A172 (cell line): ENCODE data around the gene SLC22A17. TPM values are rescaled to one million over a fixed set of nuclear protein-coding genes. Genes with fewer than 3 reads are reported as not detected.
"Not testable (repeated sequence)": the region's sequence is repeated elsewhere in the genome, so short reads cannot be mapped to it uniquely, and the experiment has no call there.

Source experiments
- DNase-seq: peaks from one replicate; pipeline ENCODE4 v3.0.0-alpha.2; 2015; ENCODE audit warnings: low spot score
- total RNA-seq: library from RNA; depleted of rRNA; stranded (reverse); fragments of >200 nt; shearing (Covaris generic); gene quantifications from 2 replicates; pipeline ENCODE4 v1.2.3, GENCODE V29; 2014

SLC22A17 gene
- total RNA-seq, 1 experiment from 2014 or later = 10.3 TPM

DNA sequence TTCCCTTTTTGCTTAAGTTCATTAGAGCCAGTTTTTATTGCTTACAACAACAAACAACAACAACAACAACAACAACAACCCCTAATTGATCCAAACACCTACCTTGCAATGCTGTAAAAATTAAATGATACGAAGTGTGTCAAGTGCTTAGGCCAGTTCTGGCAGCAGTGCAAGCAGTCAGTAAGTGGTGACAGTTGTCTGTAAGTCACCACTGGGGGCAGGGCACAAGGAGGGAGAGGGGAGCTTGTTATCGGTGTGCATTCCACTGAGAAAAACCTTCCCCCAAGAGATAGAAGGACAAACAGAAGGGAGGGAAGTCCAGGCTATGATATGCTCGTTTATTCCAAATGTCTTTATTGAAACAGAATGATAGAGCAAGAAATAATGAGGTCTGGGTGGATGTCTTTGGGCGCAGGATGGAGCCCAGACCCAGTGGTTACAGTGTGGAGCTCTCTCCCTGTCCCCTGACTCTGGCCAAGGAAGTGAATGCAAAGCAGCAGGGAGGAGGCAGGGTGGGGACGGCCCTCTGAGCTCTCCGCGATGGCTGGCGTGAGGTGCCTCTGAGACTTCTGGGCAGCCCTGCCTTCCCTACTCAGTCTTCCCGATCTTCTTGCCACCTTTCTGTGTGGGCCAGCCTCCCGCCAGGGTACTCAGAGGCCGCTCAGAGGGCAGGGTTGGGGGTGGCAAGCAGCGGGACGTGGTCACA, 6.5 kb downstream of the SLC22A17 start:
- no peak for DNase-seq

GRCh38 chr14:23344481-23344880, 8.2 kb downstream of the SLC22A17 start:
- DNase-seq = no peak

- DNase-seq = no peak
Observed at GRCh38 chr14:23339506-23340268, 13.0 kb downstream of the SLC22A17 start.

GRCh38 chr14:23335623-23336022, 17.1 kb downstream of the SLC22A17 start:
- no peak for DNase-seq

- DNase-seq = peak; percentile 48
Observed at GRCh38 chr14:23327947-23328744, 24.5 kb downstream of the SLC22A17 start.

DNA sequence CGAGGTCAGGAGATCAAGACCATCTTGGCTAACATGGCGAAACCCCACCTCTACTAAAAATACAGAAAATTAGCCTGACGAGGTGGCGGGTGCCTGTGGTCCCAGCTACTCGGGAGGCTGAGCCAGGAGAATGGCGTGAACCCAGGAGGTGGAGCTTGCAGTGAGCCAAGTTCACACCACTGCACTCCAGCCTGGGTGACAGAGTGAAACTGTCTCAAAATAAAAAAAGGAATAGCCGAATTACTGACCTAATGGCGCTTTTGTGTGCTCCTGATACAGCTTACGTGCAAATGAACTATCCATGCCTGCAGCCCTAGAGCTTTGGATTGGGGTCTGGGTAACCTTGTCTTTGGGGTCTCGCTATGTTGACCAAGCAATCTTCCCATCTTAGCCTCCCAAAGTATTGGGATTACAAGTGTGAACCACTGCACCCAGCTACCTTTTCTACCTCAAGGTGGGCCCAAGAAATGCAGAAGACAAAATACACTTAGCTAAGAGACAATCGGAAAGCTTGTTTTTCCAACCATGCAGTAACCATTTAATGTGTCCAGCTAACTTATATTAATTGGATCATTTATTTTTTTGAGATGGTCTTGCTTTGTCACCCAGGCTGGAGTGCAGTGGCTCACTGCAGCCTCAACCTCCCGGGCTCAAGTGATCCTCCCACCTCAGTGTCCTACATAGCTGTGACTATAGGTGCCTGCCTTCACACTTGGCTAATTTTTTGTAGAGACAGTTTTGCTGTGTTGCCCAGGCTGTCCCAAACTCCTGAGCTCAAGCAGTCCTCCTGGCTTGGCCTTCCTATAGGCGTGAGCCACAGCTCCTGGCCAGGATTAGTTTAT, 26.0 kb downstream of the SLC22A17 start:
- no peak for DNase-seq

- not testable (repeated sequence) for DNase-seq
Observed at GRCh38 chr14:23325746-23326145, 26.9 kb downstream of the SLC22A17 start.

DNA sequence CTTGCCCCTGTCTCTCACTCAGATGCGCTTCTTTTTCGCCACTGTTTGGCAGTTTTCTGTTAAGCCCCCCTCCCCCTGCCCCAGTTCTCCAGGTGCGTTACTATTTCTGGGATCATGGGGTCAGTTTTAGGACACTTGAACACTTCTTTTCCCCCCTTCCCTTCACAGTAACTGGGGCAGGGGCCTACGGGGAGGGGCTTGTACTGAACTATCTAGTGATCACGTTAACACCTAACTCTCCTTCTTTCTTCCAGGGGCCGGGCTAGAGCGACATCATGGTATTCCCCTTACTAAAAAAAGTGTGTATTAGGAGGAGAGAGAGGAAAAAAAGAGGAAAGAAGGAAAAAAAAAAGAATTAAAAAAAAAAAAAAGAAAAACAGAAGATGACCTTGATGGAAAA, 27.7 kb downstream of the SLC22A17 start:
- no peak for DNase-seq

DNA sequence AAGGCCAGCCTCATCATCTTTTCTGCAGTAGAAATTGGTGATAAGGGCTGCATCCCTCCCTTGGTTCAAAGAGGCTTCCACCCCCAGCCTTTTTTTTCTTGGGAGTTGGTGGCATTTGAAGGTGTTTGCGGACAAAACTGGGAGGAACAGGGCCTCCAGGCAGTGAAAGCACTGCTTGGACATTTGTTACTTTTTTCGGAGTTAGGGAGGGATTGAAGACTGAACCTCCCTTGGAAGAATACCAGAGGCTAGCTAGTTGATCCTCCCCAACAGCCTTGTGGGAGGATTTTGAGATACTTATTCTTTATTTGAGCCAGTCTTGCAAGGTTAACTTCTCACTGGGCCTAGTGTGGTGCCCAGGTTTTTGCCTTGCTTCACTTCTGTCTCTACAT, 28.2 kb downstream of the SLC22A17 start:
- DNase-seq = no peak

DNA sequence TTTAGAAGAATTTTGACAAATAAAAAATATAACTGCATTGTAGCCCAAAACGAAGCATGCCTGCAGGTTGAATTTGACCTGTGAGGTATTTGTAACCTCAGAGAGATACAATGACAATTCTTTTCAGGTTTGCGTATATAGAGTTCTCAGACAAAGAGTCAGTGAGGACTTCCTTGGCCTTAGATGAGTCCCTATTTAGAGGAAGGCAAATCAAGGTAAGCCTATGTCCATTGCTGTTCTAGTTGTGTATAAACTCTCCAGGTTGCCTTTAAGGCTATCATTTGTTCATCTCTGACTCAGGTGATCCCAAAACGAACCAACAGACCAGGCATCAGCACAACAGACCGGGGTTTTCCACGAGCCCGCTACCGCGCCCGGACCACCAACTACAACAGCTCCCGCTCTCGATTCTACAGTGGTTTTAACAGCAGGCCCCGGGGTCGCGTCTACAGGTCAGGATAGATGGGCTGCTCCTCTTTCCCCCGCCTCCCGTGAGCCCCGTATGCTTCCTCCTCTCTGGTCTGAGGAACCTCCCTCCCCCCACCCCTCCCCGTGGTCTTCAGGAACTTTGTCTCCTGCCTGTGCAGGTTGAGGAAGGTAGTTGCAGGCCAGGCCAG, 28.7 kb downstream of the SLC22A17 start:
- no peak for DNase-seq

DNA sequence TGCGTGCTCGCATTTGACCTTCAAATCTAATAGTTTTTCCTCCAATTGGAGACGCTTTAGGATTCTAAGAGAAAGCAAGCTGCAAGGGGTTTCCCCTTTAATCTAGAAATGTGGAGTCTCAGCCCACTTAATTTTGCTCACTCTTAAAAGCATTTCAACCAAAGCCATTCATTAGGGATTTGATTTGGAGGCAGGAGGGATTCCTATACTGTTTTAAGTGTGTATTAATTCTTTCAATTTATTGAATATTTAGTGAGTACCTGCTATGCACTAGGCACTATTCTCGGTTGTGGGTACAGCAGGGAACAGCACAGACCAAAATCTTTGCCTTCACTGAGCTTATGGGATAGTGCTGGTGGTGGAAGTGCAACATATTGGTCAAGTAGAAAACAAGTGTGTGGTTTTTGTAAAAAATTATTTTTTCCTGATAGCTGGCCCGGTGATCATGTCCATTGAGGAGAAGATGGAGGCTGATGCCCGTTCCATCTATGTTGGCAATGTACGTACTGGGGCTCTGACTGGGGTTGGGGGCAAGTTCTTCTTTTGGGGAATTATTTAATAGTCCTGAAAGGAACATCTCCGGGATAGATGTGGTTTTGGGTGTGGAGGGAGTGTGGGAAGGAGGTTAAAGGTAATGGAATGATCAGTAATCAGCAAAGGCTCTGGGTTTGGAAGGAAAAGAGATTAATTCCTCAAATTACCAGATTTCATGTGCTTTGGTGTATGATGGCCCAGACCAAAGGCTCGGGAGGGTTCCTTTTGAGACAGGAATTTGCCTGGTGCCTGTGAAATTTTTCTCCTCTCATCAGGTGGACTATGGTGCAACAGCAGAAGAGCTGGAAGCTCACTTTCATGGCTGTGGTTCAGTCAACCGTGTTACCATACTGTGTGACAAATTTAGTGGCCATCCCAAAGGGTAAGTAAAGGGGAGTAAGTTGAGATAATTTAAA, 29.8 kb downstream of the SLC22A17 start:
- no peak for DNase-seq

- DNase-seq = peak; percentile 6
Observed at GRCh38 chr14:23321572-23322547, 30.8 kb downstream of the SLC22A17 start.

DNA sequence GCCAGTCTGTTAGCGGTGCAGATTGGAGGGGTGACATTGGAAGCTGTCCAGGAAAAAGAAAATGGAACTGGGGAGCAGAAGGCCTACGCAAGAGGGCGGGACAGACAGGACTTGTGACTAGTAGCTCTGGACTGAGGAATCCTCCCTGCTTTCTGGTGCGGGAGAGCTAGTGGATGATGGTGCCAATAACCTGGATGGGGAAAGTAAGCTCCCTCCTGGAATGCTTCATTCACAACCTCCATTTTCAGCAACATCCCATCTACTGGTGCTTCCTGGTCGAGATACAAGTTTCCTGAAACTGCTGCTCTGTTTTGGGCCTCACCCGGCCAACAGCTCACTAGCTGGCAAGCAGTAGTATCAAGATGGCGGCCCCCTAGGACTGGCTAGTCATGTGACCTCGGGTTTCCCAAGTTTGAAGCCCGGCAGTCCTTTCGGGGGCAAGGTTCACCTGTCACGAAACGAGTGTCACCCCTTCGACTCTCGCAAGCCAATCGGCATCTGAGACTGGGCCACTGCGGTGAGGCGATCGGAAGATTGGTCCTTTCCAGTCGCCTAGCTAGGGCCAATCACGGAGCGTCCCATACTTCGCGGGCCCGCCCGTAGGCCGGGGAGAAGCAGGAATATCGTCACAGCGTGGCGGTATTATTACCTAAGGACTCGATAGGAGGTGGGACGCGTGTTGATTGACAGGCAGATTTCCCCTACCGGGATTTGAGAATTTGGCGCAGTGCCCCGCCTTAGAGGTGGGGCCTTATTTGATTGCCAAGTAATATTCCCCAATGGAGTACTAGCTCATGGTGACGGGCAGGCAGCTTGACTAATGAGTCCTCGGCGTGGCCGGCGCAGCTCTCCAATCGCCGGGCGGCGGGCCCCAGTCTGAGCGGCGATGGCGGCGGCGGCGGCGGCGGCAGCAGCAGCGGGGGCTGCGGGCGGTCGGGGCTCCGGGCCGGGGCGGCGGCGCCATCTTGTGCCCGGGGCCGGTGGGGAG, 31.8 kb downstream of the SLC22A17 start, which contains the start of gene PABPN1:
Gene PABPN1 (plus strand): TSS at position 874 of the 988 bp plus-strand sequence. CDS start 13 bp downstream, at position 887.
- peak; percentile 97 for DNase-seq

DNA sequence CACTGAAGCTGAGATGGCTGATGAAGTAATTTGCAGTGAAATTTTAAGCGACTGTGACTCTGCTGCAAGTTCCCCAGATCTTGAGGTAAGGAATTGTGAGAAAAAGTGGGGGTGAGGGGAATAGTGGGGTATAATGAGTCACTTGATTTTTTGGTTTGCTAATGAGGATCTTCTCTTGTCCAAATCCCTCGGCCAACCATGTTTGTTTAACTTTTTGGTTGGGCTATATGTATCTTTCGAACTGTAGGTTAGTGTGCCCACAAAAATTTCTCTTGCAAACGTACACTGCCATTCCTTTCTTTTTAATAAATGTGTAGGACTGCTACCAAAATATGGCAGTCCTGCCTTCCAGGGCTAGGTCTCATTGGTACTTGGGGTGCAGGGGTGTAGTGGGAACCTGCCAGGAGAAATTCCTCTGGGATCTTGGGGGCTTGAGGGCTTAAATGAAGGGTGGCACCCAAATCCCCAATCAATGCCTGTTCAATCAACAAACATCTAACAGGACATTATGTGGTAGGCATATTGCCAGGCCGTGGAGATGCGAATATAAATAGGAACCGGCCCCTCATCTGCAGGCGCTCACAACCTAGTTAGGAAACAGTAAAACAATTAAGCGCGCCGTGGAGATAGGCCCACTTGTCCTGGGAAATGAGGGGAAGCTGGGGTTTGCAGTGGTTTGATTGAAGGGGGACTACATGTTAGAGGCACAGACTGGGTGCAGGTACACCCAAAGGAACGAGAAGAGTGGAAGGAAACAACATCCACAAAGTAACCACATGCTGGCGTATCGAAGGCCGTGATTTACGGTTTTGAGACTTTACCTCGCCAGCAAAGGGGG, 32.7 kb downstream of the SLC22A17 start:
- DNase-seq = no peak

- no peak for DNase-seq
Observed at GRCh38 chr14:23316300-23316699, 36.4 kb downstream of the SLC22A17 start.

GRCh38 chr14:23310546-23310945, 42.1 kb downstream of the SLC22A17 start:
- DNase-seq = no peak
